Measurements from ENCODE around the gene OR8A1.

Gene OR8A1

DNA sequence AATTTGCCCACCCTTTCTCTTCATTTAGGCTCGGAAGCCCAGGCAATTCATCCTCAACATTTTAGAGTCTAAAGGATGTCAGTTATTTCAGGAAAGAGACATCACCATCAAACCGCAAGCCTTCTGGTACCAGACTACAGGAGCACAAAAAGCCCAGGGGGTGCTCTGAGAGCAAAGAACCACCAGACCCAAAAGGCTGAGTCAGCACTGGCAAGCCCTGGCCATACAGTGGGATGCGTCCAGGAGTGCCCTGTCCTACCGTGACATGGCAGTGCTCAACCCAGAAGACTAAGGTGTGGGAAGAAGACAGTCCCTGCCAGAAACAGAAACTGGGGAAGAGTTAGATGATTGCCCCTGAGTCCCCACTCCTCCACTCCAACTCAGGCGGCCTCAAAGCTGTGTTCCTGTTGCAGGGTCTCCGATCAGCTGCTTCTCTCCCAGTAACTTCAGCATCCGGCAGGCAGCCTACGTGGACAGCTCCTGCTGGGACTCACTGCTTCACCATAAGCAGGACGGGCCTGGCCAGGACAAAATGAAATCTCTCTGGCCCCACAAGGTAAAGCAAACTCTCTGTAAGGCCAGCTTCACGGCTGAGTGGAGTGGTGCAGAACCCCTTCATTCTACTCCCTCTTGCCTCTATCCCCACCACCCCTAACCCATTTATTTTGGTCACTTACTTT lies 42.9 kb downstream of the OR8A1 start:
- no peak for DNase-seq (ENCODE audit: extremely low read depth, insufficient read length)
- no peaks in the 10 kb centered on the region for H3K27me3 ChIP-seq (replicated peaks; ENCODE audit: control insufficient read depth, insufficient read depth, low read length)
- TF ChIP-seq, protein P1, sequence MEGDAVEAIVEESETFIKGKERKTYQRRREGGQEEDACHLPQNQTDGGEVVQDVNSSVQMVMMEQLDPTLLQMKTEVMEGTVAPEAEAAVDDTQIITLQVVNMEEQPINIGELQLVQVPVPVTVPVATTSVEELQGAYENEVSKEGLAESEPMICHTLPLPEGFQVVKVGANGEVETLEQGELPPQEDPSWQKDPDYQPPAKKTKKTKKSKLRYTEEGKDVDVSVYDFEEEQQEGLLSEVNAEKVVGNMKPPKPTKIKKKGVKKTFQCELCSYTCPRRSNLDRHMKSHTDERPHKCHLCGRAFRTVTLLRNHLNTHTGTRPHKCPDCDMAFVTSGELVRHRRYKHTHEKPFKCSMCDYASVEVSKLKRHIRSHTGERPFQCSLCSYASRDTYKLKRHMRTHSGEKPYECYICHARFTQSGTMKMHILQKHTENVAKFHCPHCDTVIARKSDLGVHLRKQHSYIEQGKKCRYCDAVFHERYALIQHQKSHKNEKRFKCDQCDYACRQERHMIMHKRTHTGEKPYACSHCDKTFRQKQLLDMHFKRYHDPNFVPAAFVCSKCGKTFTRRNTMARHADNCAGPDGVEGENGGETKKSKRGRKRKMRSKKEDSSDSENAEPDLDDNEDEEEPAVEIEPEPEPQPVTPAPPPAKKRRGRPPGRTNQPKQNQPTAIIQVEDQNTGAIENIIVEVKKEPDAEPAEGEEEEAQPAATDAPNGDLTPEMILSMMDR (IDR thresholded peaks at IDR 0.05; ENCODE audit: insufficient read depth, low read length, poor library complexity, severe bottlenecking), result no peak
- H3K4me3 ChIP-seq (replicated peaks; ENCODE audit: low read depth, low read length), result no peak overlapping the region
- no peaks in the 10 kb centered on the region for H3K36me3 ChIP-seq (ENCODE audit: control insufficient read depth, insufficient read depth, low read length)

DNA sequence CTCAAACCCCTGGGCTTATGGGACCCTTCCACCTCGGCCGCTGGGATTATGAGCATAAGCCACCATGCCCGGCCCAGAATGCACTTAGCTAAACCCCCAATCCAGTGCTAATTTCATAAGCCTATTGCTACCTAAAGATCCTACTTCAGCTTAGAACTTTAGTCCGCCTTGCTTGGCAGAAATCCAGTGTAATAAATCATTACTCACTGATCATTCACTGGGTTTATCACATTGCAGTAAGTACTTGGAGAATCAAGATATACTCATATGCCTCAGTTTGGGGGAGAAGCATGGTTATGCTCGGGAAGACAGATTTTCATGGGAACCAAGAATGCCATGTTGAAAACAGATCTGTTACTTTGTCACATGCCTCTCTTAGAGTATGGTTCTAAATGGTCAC lies 49.1 kb downstream of the OR8A1 start:
- TF ChIP-seq, protein P1 (IDR thresholded peaks at IDR 0.05; ENCODE audit: insufficient read depth, low read length, poor library complexity, severe bottlenecking), result no peak
- DNase-seq (ENCODE audit: extremely low read depth, insufficient read length), result no peak

More for the DNA sequence above, 49.1 kb downstream of the OR8A1 start:
- Histone ChIP-seq H3K36me3 (ENCODE audit: control insufficient read depth, insufficient read depth, low read length) (no peaks in the 10 kb centered on the region), H3K27me3 (replicated peaks; ENCODE audit: control insufficient read depth, insufficient read depth, low read length) (no peaks in the 10 kb centered on the region; the same call in 1 of the 2 replicates), H3K4me3 (replicated peaks; ENCODE audit: low read depth, low read length) (no peak overlapping the region)
